HepG2 (cell line): Measurements from ENCODE around the gene ZC3H12A. TPM values are rescaled to one million over a fixed set of nuclear protein-coding genes. Genes with fewer than 3 reads are reported as not detected.

Experiments used
- ARID3A ChIP-seq: IDR thresholded peaks from 2 replicates; pipeline ENCODE4 v1.6.1; 2012; ENCODE audit warnings: low read depth, low read length, improper control_type of control experiment
- DPF2 ChIP-seq: sonication (generic); formaldehyde crosslinking; IDR thresholded peaks from 2 replicates; pipeline ENCODE4 v1.4.0; 2020; ENCODE audit warnings: mild to moderate bottlenecking, low read depth, missing genetic modification reagents, borderline replicate concordance
- GLMP ChIP-seq: sonication (generic); formaldehyde crosslinking; IDR thresholded peaks from 2 replicates; pipeline ENCODE4 v1.9.0; 2021; ENCODE audit warnings: missing genetic modification reagents, mild to moderate bottlenecking, borderline replicate concordance
- KDM1A ChIP-seq: IDR thresholded peaks from 2 replicates; pipeline ENCODE4 v1.6.1; 2016; ENCODE audit warnings: missing compliant biosample characterization
- KLF13 ChIP-seq: sonication (generic); formaldehyde crosslinking; IDR thresholded peaks from 2 replicates; pipeline ENCODE4 v1.4.0; 2020; ENCODE audit warnings: mild to moderate bottlenecking, missing genetic modification reagents
- TEAD2 ChIP-seq: sonication (generic); formaldehyde crosslinking; IDR thresholded peaks from 2 replicates; pipeline ENCODE4 v1.9.0; 2021; ENCODE audit warnings: missing genetic modification reagents
- TFDP2 ChIP-seq: sonication (generic); formaldehyde crosslinking; IDR thresholded peaks from 2 replicates; pipeline ENCODE4 v1.4.0; 2020; ENCODE audit warnings: missing genetic modification reagents
- XRCC5 ChIP-seq: fragments of 200-400 bp; formaldehyde crosslinking; optimal IDR thresholded peaks from 2 replicates; pipeline ENCODE3; 2017; ENCODE audit warnings: mild to moderate bottlenecking, low read length
- ZFP90 ChIP-seq: sonication (generic); formaldehyde crosslinking; IDR thresholded peaks from 2 replicates; pipeline ENCODE4 v1.8.0; 2022; ENCODE audit warnings: missing genetic modification reagents, mild to moderate bottlenecking, inconsistent platforms, borderline replicate concordance
- ZMYM3 ChIP-seq: sonication (generic); formaldehyde crosslinking; IDR thresholded peaks from 2 replicates; pipeline ENCODE4 v1.5.1; 2020; ENCODE audit warnings: mild to moderate bottlenecking, missing genetic modification reagents
- ZNF276 ChIP-seq: sonication (generic); formaldehyde crosslinking; IDR thresholded peaks from 2 replicates; pipeline ENCODE4 v1.4.0; 2020; ENCODE audit warnings: mild to moderate bottlenecking, low read depth, missing genetic modification reagents
- ZNF512B ChIP-seq: sonication (generic); formaldehyde crosslinking; IDR thresholded peaks from 2 replicates; pipeline ENCODE4 v1.5.1; 2020; ENCODE audit warnings: missing genetic modification reagents, mild to moderate bottlenecking, borderline replicate concordance
- ZNF761 ChIP-seq: sonication (generic); formaldehyde crosslinking; conservative IDR thresholded peaks from 2 replicates; pipeline ENCODE4 v1.4.0; 2020; ENCODE audit warnings: mild to moderate bottlenecking, missing genetic modification reagents
- ZNF850 ChIP-seq: sonication (generic); formaldehyde crosslinking; conservative IDR thresholded peaks from 2 replicates; pipeline ENCODE4 v1.9.0; 2021; ENCODE audit warnings: mild to moderate bottlenecking, missing genetic modification reagents
- ZSCAN30 ChIP-seq: sonication (generic); formaldehyde crosslinking; IDR thresholded peaks from 2 replicates; pipeline ENCODE4 v1.5.0; 2020; ENCODE audit warnings: mild to moderate bottlenecking, missing genetic modification reagents
- polyA plus RNA-seq, 8 experiments: library from polyadenylated mRNA; depleted of rRNA in 3 of 8; stranded (reverse) in 7 of 8; unstranded in 1 of 8; fragments of >200 nt; fragmentation: Illumina TruSeq in 4 of 8; extraction: Trizol in 4 of 8; gene quantifications; 2 replicates each; pipeline versions ENCODE4 v1.2.1 to v1.2.3, GENCODE V29; 2011 to 2016; ENCODE audit warnings: low read depth in 4 of 8, missing spikeins in 1 of 8, mixed read lengths in 1 of 8; ENCODE audit not compliant: insufficient read depth in 1 of 8
- total RNA-seq, 5 experiments: library from RNA; depleted of rRNA; stranded (reverse); fragments of >200 nt; fragmentation: Illumina TruSeq; extraction: Trizol; gene quantifications; 2 replicates each; pipeline ENCODE4 v1.2.3, GENCODE V29; 2016; ENCODE audit warnings: low read depth in 1 of 5
- TF ChIP-seq, protein P1 (sequence below): sonication (generic); formaldehyde crosslinking; IDR thresholded peaks from 2 replicates; pipeline ENCODE4 v1.5.0; 2020; ENCODE audit warnings: missing genetic modification reagents

Gene ZC3H12A
- total and polyA plus RNA-seq, 2 of the 13 experiments (the other 11 are each of a cell fraction or from before 2014, with no cell fraction given): 6.8 to 13.3 TPM

GRCh38 chr1:37533317-37534093 is 59.1 kb downstream of the ZC3H12A start (continued):
- TF ChIP-seq ZNF276 (CRISPR knock-in tag) (no peak), GLMP (CRISPR knock-in tag) (no peak), XRCC5 (no peak), ZNF512B (no peak), ZNF850 (CRISPR knock-in tag) (no peak), ZNF761 (CRISPR knock-in tag) (no peak), TFDP2 (no peak), ZMYM3 (CRISPR knock-in tag) (0 out of 2 replicates have a peak, but pooled peaks have one; percentile 30), DPF2 (CRISPR knock-in tag) (no peak), TEAD2 (CRISPR knock-in tag) (no peak), ARID3A (no peak), ZSCAN30 (CRISPR knock-in tag) (no peak), KDM1A (CRISPR knock-in tag) (peak; percentile 88), ZFP90 (CRISPR knock-in tag) (0 out of 2 replicates have a peak, but pooled peaks have one; percentile 8), KLF13 (CRISPR knock-in tag) (no peak)
- TF ChIP-seq, protein P1, sequence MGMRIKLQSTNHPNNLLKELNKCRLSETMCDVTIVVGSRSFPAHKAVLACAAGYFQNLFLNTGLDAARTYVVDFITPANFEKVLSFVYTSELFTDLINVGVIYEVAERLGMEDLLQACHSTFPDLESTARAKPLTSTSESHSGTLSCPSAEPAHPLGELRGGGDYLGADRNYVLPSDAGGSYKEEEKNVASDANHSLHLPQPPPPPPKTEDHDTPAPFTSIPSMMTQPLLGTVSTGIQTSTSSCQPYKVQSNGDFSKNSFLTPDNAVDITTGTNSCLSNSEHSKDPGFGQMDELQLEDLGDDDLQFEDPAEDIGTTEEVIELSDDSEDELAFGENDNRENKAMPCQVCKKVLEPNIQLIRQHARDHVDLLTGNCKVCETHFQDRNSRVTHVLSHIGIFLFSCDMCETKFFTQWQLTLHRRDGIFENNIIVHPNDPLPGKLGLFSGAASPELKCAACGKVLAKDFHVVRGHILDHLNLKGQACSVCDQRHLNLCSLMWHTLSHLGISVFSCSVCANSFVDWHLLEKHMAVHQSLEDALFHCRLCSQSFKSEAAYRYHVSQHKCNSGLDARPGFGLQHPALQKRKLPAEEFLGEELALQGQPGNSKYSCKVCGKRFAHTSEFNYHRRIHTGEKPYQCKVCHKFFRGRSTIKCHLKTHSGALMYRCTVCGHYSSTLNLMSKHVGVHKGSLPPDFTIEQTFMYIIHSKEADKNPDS (CRISPR knock-in tag): no peak
